SK-N-SH (cell line): ENCODE results near the gene TBX4. TPM values are rescaled to one million over a fixed set of nuclear protein-coding genes. Genes with fewer than 3 reads are reported as not detected.

Experiments used
- CTCF ChIA-PET: fragments of 300-600, 350-600 bp; formaldehyde crosslinking; extraction: SDS; loops from one replicate; lab custom pipeline; 2021; lab: Yijun Ruan, JAX
- POLR2A ChIA-PET: fragments of 350-600 bp; sonication (Branson Sonifier 250); formaldehyde crosslinking; extraction: SDS; loops from one replicate; lab custom pipeline; 2020; ENCODE audit warnings: antibody characterized with exemption, inconsistent platforms; lab: Yijun Ruan, JAX
- DNase-seq: peaks from one replicate; pipeline ENCODE4 v3.0.0; 2012
- H2AFZ ChIP-seq: fragments of 200-600 bp; sonication (generic); 2 replicates; pipeline ENCODE4 v1.8.1; 2016; ENCODE audit warnings: antibody characterized with exemption, mild to moderate bottlenecking, low read depth
- H3F3A ChIP-seq: fragments of 200-600 bp; sonication (generic); replicated peaks from 2 replicates; pipeline ENCODE3; 2016; ENCODE audit warnings: antibody characterized with exemption, mild to moderate bottlenecking; ENCODE audit not compliant: insufficient read depth
- H3K27ac ChIP-seq, 2 experiments: fragments of 200-500 bp in 1 of 2; fragments of 200-600 bp in 1 of 2; sonication (Bioruptor generic) in 1 of 2; sonication (generic), shearing (Covaris generic) in 1 of 2; 2 replicates each; pipeline versions ENCODE4 v1.5.1 to v1.6.1; 2014 to 2016; ENCODE audit warnings: low read depth in 2 of 2, inconsistent platforms in 1 of 2, low read length in 1 of 2, mild to moderate bottlenecking in 1 of 2, mixed read lengths in 1 of 2
- H3K27me3 ChIP-seq: fragments of 200-600 bp; sonication (generic), shearing (Covaris generic); 2 replicates; pipeline ENCODE4 v1.6.1; 2016; ENCODE audit warnings: mixed run types; ENCODE audit not compliant: insufficient read depth
- H3K36me3 ChIP-seq, 2 experiments: fragments of 200-500 bp in 1 of 2; fragments of 200-600 bp in 1 of 2; sonication (Bioruptor generic) in 1 of 2; sonication (generic) in 1 of 2; replicated peaks in 1 of 2; 2 replicates each; pipeline versions ENCODE3 to v1.5.1; 2014 to 2016; ENCODE audit warnings: low read length in 1 of 2, mild to moderate bottlenecking in 1 of 2; ENCODE audit not compliant: insufficient read depth in 2 of 2, control insufficient read depth in 1 of 2
- H3K4me1 ChIP-seq, 2 experiments: fragments of 200-500 bp in 1 of 2; fragments of 200-600 bp in 1 of 2; sonication (Bioruptor generic) in 1 of 2; sonication (generic), shearing (Covaris generic) in 1 of 2; 2 replicates each; pipeline versions ENCODE4 v1.5.1 to v1.6.1; 2014 to 2016; ENCODE audit warnings: low read depth in 1 of 2, low read length in 1 of 2, mixed run types in 1 of 2; ENCODE audit not compliant: insufficient read depth in 2 of 2, control insufficient read depth in 1 of 2
- H3K4me2 ChIP-seq: fragments of 200-600 bp; sonication (generic), shearing (Covaris generic); 2 replicates; pipeline ENCODE4 v1.6.1; 2017; ENCODE audit warnings: mixed run types
- H3K4me3 ChIP-seq, 2 experiments: fragments of 200-500 bp in 1 of 2; fragments of 200-600 bp in 1 of 2; sonication (Bioruptor generic) in 1 of 2; sonication (generic), shearing (Covaris generic) in 1 of 2; 2 replicates each; pipeline versions ENCODE4 v1.5.1 to v1.8.1; 2014 to 2016; ENCODE audit warnings: low read depth in 2 of 2, inconsistent platforms in 1 of 2, low read length in 1 of 2, mild to moderate bottlenecking in 1 of 2, mixed read lengths in 1 of 2, moderate library complexity in 1 of 2
- H3K79me2 ChIP-seq: fragments of 200-600 bp; sonication (generic); 2 replicates; pipeline ENCODE4 v1.8.1; 2017; ENCODE audit warnings: mild to moderate bottlenecking; ENCODE audit not compliant: insufficient read depth
- H3K9ac ChIP-seq: fragments of 200-600 bp; sonication (generic); 2 replicates; pipeline ENCODE4 v1.6.1; 2017; ENCODE audit warnings: mixed run types
- H3K9me2 ChIP-seq: fragments of 200-600 bp; sonication (generic); 2 replicates; pipeline ENCODE4 v1.6.1; 2017; ENCODE audit warnings: mixed run types
- H3K9me3 ChIP-seq: fragments of 200-600 bp; sonication (generic); 2 replicates; pipeline ENCODE4 v1.6.1; 2017; ENCODE audit warnings: mixed run types, mild to moderate bottlenecking, moderate library complexity
- H4K20me1 ChIP-seq: fragments of 200-600 bp; sonication (generic); 2 replicates; pipeline ENCODE4 v1.6.1; 2017; ENCODE audit warnings: mild to moderate bottlenecking, mixed run types; ENCODE audit not compliant: insufficient read depth
- CTCF ChIP-seq: fragments of 200-600 bp; sonication (generic); IDR thresholded peaks from 2 replicates; pipeline ENCODE4 v1.6.1; 2017; ENCODE audit warnings: antibody characterized with exemption, mild to moderate bottlenecking, moderate library complexity
- GABPA ChIP-seq: IDR thresholded peaks from 2 replicates; pipeline ENCODE4 v1.4.0; 2012; ENCODE audit warnings: low read depth, mild to moderate bottlenecking
- IRF3 ChIP-seq: fragments of 150-350 bp; IDR thresholded peaks from 2 replicates; pipeline ENCODE4 v1.6.1; 2016; ENCODE audit warnings: mild to moderate bottlenecking, low read depth, low read length
- NFIC ChIP-seq: IDR thresholded peaks from 2 replicates; pipeline ENCODE4 v1.4.0; 2012; ENCODE audit warnings: borderline replicate concordance
- WGBS: methylation state at CpG from one replicate; pipeline ENCODE4 v1.1.6; 2017; ENCODE audit warnings: low lambda C conversion rate; 5-methylcytosine and 5-hydroxymethylcytosine counted together
- polyA plus RNA-seq, 3 experiments: library from polyadenylated mRNA; depleted of rRNA; stranded (reverse); fragments of >200 nt; gene quantifications; 2 replicates each; pipeline ENCODE4 v1.2.3, GENCODE V29; 2012

Gene TBX4
- polyA plus RNA-seq, 1 of the 3 experiments (the other 2 are of a cell fraction), result 0.02 TPM

GRCh38 chr17:61479493-61480413, 27.5 kb downstream of the TBX4 start (continued):
- no peak for TF ChIP-seq IRF3
- TF ChIP-seq, all 33 proteins: peak for 0

- Histone ChIP-seq H3K4me1 (peaks cover 0 to 39% of the 10 kb centered on the region in 2 experiments; a peak in 1 of 4 replicates), H3K27ac (no peak overlapping the region), H2AFZ (no peak overlapping the region), H3F3A (no peaks in the 10 kb centered on the region), H3K4me3 (no peak overlapping the region), H3K36me3 (no peaks in the 10 kb centered on the region), H3K9me2 (no peaks in the 10 kb centered on the region), H3K4me2 (no peak overlapping the region), H3K9me3 (no peaks in the 10 kb centered on the region), H3K9ac (no peak overlapping the region), H3K79me2 (no peaks in the 10 kb centered on the region), H4K20me1 (no peaks in the 10 kb centered on the region), H3K27me3 (no peaks in the 10 kb centered on the region)
- no peak for TF ChIP-seq NFIC
- 53% methylated on average over 5 of the region's 5 CpGs for WGBS
- DNase-seq, result no peak
- ChIA-PET CTCF (interaction anchor here (0.7 to 3.0 kb wide), 3 partner anchors 9 to 78 kb away, joined by 4 to 12 read pairs (median 4); no protein-coding TSS in a partner anchor), POLR2A (no interaction called here)
Measured at GRCh38 chr17:61480414-61480807, 28.2 kb downstream of the TBX4 start.

GRCh38 chr17:61481421-61481820, 29.2 kb downstream of the TBX4 start:
- H3F3A ChIP-seq, result no peaks in the 10 kb centered on the region
- POLR2A ChIA-PET, result interaction anchor here (1.5 kb wide), 1 partner anchor 13 kb away, joined by 3 read pairs; no protein-coding TSS in a partner anchor

More at GRCh38 chr17:61481421-61481820, 29.2 kb downstream of the TBX4 start:
- Histone ChIP-seq H3K9me2 (no peaks in the 10 kb centered on the region), H3K27me3 (no peaks in the 10 kb centered on the region), H4K20me1 (no peaks in the 10 kb centered on the region), H3K79me2 (no peaks in the 10 kb centered on the region), H3K4me2 (no peak overlapping the region), H3K9ac (no peak overlapping the region), H3K4me3 (no peak overlapping the region), H3K36me3 (no peaks in the 10 kb centered on the region), H3K9me3 (no peaks in the 10 kb centered on the region), H3K4me1 (peaks cover 0 to 47% of the 10 kb centered on the region in 2 experiments; a peak in 2 of 4 replicates), H2AFZ (no peak overlapping the region), H3K27ac (no peak overlapping the region)
- DNase-seq, result no peak
- CTCF ChIA-PET, result interaction anchor here (3.0 kb wide), 1 partner anchor 10 kb away, joined by 12 read pairs; no protein-coding TSS in a partner anchor
- TF ChIP-seq GABPA (no peak), CTCF (no peak)
- WGBS, result 88% methylated on average over 5 of the region's 5 CpGs
